ENCODE results near the gene SAFB2. TPM values are rescaled to one million over a fixed set of nuclear protein-coding genes. Genes with fewer than 3 reads are reported as not detected.

SAFB2 gene
- total and polyA plus RNA-seq, 2 of the 13 experiments (the other 11 are each of a cell fraction or from before 2014, with no cell fraction given), result 11.2 to 31.5 TPM

DNA sequence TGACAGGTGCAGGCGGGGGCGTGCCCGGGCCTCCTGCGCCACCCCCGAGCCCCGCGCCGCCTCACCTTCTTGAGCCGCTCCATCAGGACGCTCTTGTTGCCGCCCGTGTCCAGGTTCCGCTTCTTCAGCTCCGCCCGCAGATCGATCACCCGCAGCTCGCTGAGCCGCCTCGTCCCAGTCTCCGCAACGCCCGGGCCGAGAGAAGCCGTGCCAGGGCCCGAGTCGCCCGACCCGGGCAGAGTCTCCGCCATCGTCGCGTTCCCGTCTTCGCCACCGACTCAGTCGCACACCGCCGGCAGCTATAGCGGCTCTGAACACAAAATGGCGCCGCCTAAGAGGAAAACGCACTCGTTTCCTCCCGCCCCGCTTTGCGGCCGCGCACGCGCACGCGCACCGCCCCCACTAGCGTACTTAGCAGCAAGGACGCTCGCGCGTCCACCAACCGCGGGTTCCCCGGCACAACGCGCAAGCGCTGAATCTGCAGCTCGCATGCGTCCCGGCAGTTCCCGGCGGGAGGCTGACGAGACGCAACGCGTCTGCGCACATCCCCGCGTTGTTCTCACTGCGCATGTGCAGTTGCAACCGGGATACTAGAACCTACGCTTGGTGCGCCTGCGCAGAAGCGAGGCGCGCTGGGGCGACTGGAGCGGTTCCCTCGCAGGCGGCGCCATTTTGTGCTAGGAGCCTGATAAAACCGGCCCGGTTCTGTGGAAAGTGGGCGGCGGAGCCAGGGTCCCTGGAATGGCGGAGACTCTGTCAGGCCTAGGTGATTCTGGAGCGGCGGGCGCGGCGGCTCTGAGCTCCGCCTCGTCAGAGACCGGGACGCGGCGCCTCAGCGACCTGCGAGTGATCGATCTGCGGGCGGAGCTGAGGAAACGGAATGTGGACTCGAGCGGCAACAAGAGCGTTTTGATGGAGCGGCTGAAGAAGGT, at the start of gene SAFB2, which contains the start of gene SAFB (continued):
- TF ChIP-seq, protein P1, sequence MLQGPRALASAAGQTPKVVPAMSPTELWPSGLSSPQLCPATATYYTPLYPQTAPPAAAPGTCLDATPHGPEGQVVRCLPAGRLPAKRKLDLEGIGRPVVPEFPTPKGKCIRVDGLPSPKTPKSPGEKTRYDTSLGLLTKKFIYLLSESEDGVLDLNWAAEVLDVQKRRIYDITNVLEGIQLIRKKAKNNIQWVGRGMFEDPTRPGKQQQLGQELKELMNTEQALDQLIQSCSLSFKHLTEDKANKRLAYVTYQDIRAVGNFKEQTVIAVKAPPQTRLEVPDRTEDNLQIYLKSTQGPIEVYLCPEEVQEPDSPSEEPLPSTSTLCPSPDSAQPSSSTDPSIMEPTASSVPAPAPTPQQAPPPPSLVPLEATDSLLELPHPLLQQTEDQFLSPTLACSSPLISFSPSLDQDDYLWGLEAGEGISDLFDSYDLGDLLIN (CRISPR knock-in tag; IDR thresholded peaks at IDR 0.05; ENCODE audit: borderline replicate concordance), result peak; percentile 89; the same call in 1 of the 2 replicates
- TF ChIP-seq SMAD1 (CRISPR knock-in tag; IDR thresholded peaks at IDR 0.05; ENCODE audit: borderline replicate concordance, low read depth) (no peak), MEIS2 (CRISPR knock-in tag; IDR thresholded peaks at IDR 0.05) (peak; percentile 78), ZNF605 (CRISPR knock-in tag; IDR thresholded peaks at IDR 0.05) (peak; percentile 91), JUNB (CRISPR knock-in tag; IDR thresholded peaks at IDR 0.05; ENCODE audit: borderline replicate concordance) (no peak), ZNF510 (CRISPR knock-in tag; IDR thresholded peaks at IDR 0.05; ENCODE audit: low read depth) (no peak), HNRNPUL1 (IDR thresholded peaks at IDR 0.05; ENCODE audit: low read depth, low read length) (peak; percentile 63; the same call in 1 of the 2 replicates), SETDB1 (CRISPR knock-in tag; IDR thresholded peaks at IDR 0.05; ENCODE audit: borderline replicate concordance) (no peak), ZNF552 (CRISPR knock-in tag; IDR thresholded peaks at IDR 0.05; ENCODE audit: borderline replicate concordance) (0 out of 2 replicates have a peak, but pooled peaks have one; percentile 68), PRMT3 (CRISPR knock-in tag; IDR thresholded peaks at IDR 0.05; ENCODE audit: borderline replicate concordance, low read depth) (no peak), ETV6 (CRISPR knock-in tag; conservative IDR thresholded peaks at IDR 0.05) (peak; percentile 44; the same call in 1 of the 2 replicates)
- TF ChIP-seq, protein P2, sequence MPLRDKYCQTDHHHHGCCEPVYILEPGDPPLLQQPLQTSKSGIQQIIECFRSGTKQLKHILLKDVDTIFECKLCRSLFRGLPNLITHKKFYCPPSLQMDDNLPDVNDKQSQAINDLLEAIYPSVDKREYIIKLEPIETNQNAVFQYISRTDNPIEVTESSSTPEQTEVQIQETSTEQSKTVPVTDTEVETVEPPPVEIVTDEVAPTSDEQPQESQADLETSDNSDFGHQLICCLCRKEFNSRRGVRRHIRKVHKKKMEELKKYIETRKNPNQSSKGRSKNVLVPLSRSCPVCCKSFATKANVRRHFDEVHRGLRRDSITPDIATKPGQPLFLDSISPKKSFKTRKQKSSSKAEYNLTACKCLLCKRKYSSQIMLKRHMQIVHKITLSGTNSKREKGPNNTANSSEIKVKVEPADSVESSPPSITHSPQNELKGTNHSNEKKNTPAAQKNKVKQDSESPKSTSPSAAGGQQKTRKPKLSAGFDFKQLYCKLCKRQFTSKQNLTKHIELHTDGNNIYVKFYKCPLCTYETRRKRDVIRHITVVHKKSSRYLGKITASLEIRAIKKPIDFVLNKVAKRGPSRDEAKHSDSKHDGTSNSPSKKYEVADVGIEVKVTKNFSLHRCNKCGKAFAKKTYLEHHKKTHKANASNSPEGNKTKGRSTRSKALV (CRISPR knock-in tag; IDR thresholded peaks at IDR 0.05), result peak; percentile 90; the same call in 1 of the 2 replicates
- TF ChIP-seq, protein P3, sequence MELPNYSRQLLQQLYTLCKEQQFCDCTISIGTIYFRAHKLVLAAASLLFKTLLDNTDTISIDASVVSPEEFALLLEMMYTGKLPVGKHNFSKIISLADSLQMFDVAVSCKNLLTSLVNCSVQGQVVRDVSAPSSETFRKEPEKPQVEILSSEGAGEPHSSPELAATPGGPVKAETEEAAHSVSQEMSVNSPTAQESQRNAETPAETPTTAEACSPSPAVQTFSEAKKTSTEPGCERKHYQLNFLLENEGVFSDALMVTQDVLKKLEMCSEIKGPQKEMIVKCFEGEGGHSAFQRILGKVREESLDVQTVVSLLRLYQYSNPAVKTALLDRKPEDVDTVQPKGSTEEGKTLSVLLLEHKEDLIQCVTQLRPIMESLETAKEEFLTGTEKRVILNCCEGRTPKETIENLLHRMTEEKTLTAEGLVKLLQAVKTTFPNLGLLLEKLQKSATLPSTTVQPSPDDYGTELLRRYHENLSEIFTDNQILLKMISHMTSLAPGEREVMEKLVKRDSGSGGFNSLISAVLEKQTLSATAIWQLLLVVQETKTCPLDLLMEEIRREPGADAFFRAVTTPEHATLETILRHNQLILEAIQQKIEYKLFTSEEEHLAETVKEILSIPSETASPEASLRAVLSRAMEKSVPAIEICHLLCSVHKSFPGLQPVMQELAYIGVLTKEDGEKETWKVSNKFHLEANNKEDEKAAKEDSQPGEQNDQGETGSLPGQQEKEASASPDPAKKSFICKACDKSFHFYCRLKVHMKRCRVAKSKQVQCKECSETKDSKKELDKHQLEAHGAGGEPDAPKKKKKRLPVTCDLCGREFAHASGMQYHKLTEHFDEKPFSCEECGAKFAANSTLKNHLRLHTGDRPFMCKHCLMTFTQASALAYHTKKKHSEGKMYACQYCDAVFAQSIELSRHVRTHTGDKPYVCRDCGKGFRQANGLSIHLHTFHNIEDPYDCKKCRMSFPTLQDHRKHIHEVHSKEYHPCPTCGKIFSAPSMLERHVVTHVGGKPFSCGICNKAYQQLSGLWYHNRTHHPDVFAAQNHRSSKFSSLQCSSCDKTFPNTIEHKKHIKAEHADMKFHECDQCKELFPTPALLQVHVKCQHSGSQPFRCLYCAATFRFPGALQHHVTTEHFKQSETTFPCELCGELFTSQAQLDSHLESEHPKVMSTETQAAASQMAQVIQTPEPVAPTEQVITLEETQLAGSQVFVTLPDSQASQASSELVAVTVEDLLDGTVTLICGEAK (IDR thresholded peaks at IDR 0.05), result no peak
- TF ChIP-seq, protein P3 (CRISPR knock-in tag; IDR thresholded peaks at IDR 0.05), result peak; percentile 35; the same call in 1 of the 2 replicates
